Chondrocyte (in vitro differentiated cells): ENCODE results near the gene APLP2. TPM values are rescaled to one million over a fixed set of nuclear protein-coding genes. Genes with fewer than 3 reads are reported as not detected.
"Not testable (repeated sequence)": the region's sequence is repeated elsewhere in the genome, so short reads cannot be mapped to it uniquely, and the experiment has no call there.

Source experiments
- DNase-seq: peaks from one replicate; pipeline ENCODE4 v3.0.0; 2021; ENCODE audit warnings: mixed read lengths, low spot score
- H3K27ac Mint-ChIP-seq: one replicate; pipeline ENCODE4 v1.8.0; 2021; ENCODE audit warnings: mild to moderate bottlenecking, moderate library complexity, mixed read lengths; ENCODE audit not compliant: unreplicated experiment
- H3K27me3 Mint-ChIP-seq: 2 replicates; pipeline ENCODE4 v1.8.0; 2021; ENCODE audit warnings: low read depth, mixed read lengths
- H3K36me3 Mint-ChIP-seq: 2 replicates; pipeline ENCODE4 v1.8.0; 2021; ENCODE audit warnings: low read depth, mixed read lengths
- H3K4me1 Mint-ChIP-seq: 2 replicates; pipeline ENCODE4 v1.8.0; 2021; ENCODE audit warnings: low read depth, mild to moderate bottlenecking, mixed read lengths
- H3K4me3 Mint-ChIP-seq: one replicate; pipeline ENCODE4 v1.8.0; 2021; ENCODE audit warnings: mild to moderate bottlenecking, moderate library complexity, mixed read lengths; ENCODE audit not compliant: unreplicated experiment
- H3K9me3 Mint-ChIP-seq: 2 replicates; pipeline ENCODE4 v1.8.0; 2021; ENCODE audit warnings: low read depth, mixed read lengths
- total RNA-seq: library from RNA; stranded (reverse); gene quantifications from 3 replicates; pipeline ENCODE4 v1.2.1, GENCODE V29; 2021
- TF ChIP-seq, protein P1 (sequence below): fragments of 200-600 bp; sonication (generic); IDR thresholded peaks from 2 replicates; pipeline ENCODE4 v1.5.0; 2021; ENCODE audit warnings: antibody characterized with exemption, mild to moderate bottlenecking, moderate library complexity

The APLP2 gene
- total RNA-seq, 1 donor from 2014 or later: 358 TPM

DNA sequence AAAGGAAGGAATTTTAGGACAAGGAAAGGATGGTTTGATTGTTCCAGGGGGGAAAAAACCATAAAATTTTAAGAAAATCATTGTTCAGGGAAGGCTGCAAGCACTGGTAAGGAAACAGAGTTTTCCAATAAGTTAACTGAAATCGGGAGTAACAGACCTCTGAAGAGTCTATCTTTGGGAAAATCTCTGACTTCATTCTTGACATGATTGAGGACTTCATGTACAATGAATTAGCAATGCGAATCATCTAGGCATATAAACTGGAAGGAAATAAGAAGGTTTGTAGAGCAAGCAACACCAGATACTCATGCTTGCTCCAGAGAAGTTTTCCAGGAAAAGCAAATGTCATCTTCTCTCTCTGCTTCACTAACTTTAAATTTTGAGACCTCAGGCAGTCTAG lies 18.5 kb downstream of the APLP2 start:
- Mint-ChIP-seq H3K36me3 (no peaks in the 10 kb centered on the region), H3K27ac (no peak overlapping the region), H3K9me3 (no peaks in the 10 kb centered on the region), H3K4me1 (peaks cover 31% of the 10 kb centered on the region), H3K27me3 (no peaks in the 10 kb centered on the region), H3K4me3 (no peak overlapping the region)
- TF ChIP-seq, protein P1, sequence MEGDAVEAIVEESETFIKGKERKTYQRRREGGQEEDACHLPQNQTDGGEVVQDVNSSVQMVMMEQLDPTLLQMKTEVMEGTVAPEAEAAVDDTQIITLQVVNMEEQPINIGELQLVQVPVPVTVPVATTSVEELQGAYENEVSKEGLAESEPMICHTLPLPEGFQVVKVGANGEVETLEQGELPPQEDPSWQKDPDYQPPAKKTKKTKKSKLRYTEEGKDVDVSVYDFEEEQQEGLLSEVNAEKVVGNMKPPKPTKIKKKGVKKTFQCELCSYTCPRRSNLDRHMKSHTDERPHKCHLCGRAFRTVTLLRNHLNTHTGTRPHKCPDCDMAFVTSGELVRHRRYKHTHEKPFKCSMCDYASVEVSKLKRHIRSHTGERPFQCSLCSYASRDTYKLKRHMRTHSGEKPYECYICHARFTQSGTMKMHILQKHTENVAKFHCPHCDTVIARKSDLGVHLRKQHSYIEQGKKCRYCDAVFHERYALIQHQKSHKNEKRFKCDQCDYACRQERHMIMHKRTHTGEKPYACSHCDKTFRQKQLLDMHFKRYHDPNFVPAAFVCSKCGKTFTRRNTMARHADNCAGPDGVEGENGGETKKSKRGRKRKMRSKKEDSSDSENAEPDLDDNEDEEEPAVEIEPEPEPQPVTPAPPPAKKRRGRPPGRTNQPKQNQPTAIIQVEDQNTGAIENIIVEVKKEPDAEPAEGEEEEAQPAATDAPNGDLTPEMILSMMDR: no peak
- DNase-seq: no peak

- Mint-ChIP-seq H3K4me3 (no peak overlapping the region), H3K27me3 (no peaks in the 10 kb centered on the region), H3K9me3 (no peaks in the 10 kb centered on the region), H3K36me3 (no peaks in the 10 kb centered on the region), H3K4me1 (peaks cover 31% of the 10 kb centered on the region), H3K27ac (peak overlapping the region; percentile 52)
- TF ChIP-seq, protein P1: no peak
- DNase-seq: no peak
Observed at GRCh38 chr11:130088919-130089673, 19.4 kb downstream of the APLP2 start.

- no peaks in the 10 kb centered on the region for H3K9me3 Mint-ChIP-seq
- H3K27ac Mint-ChIP-seq: no peak overlapping the region
- H3K4me1 Mint-ChIP-seq: peaks cover 31% of the 10 kb centered on the region
- TF ChIP-seq, protein P1: no peak
- DNase-seq: no peak
- H3K4me3 Mint-ChIP-seq: no peak overlapping the region
- H3K27me3 Mint-ChIP-seq: no peaks in the 10 kb centered on the region
- no peaks in the 10 kb centered on the region for H3K36me3 Mint-ChIP-seq
Observed at GRCh38 chr11:130089674-130090073, 20.0 kb downstream of the APLP2 start.

GRCh38 chr11:130090517-130090916 lies 20.8 kb downstream of the APLP2 start:
- H3K4me1 Mint-ChIP-seq: peaks cover 31% of the 10 kb centered on the region
- H3K27ac Mint-ChIP-seq, H3K27me3 Mint-ChIP-seq, H3K4me3 Mint-ChIP-seq, DNase-seq, H3K9me3 Mint-ChIP-seq, H3K36me3 Mint-ChIP-seq: not testable (repeated sequence)

GRCh38 chr11:130091169-130091568 lies 21.5 kb downstream of the APLP2 start:
- not testable (repeated sequence) for DNase-seq, H3K36me3 Mint-ChIP-seq, H3K27me3 Mint-ChIP-seq, H3K9me3 Mint-ChIP-seq, H3K4me3 Mint-ChIP-seq, H3K27ac Mint-ChIP-seq
- peaks cover 27% of the 10 kb centered on the region for H3K4me1 Mint-ChIP-seq

DNA sequence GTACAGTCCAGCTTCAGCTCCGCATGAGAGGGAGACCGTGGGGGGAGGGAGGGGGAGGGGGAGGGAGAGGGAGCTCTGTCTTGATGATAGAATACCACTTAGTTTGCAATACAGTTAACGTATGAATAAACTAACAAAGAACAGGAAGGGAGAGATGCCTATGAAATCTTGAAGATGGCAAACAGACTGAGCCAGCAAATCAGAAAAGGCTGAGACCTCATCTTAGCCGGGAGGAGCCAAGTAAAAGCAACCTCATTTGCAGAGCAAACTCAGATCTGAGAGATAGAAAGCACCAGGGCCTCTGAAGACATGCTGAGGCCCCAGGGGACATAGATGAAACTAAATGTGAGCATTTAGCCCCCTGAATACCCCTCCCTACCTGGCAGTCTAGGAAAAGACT lies 23.0 kb downstream of the APLP2 start:
- Mint-ChIP-seq H3K27ac (no peak overlapping the region), H3K4me1 (peaks cover 28% of the 10 kb centered on the region), H3K27me3 (no peaks in the 10 kb centered on the region), H3K4me3 (no peak overlapping the region), H3K36me3 (no peaks in the 10 kb centered on the region), H3K9me3 (no peaks in the 10 kb centered on the region)
- TF ChIP-seq, protein P1: no peak
- no peak for DNase-seq
